ENCODE measurements around the gene IL17B.

IL17B gene, protein sequence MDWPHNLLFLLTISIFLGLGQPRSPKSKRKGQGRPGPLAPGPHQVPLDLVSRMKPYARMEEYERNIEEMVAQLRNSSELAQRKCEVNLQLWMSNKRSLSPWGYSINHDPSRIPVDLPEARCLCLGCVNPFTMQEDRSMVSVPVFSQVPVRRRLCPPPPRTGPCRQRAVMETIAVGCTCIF

DNA sequence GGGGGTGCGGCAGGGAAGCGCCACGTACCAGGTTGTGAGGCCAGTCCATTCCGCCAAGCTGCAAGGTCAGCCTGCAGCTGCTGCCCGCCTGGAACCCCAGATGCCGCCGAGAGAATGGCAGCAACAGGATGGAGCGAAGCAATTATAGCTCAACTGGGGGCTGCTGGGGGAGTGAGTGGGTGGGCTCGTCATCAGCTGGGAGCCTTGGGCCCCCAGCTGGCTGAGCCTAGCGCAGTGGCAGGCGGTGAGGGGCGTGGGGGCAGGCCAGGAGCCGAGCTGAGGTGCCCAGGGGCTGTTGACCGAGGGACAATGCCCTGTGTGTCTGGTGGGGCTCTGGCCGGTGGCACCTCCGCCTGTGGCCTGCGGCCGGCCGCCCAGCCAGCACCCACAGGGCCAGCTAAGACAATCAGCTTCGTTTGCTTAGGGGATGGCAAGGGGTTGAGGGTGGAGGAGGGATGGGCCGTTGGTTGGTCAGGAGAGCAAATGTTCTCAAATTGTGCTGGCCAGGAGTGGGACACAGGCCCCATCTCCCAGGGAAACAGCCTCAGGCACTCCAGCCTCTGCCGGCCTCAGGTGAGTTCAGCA, at the start of gene IL17B:
Gene IL17B (minus strand): TSS at position 116 of the 585 bp plus-strand sequence. CDS start 67 bp downstream, at position 49.
- Histone ChIP-seq H3K9me2 (replicated peaks; ENCODE audit: insufficient read depth, low read length) (no peaks in the 10 kb centered on the region), H3K4me1 (ENCODE audit: low read length) (no peaks in the 10 kb centered on the region), H3K9me3 (replicated peaks; ENCODE audit: insufficient read depth, low read length) (no peaks in the 10 kb centered on the region), H2AFZ (ENCODE audit: low read length) (no peak within 1 kb of the TSS), H3K27me3 (replicated peaks; ENCODE audit: insufficient read depth, low read length) (no peaks in the 10 kb centered on the region), H3K4me3 (ENCODE audit: low read length) (no peak within 1 kb of the TSS), H3K27ac (ENCODE audit: low read length) (no peak within 1 kb of the TSS), H3K36me3 (replicated peaks; ENCODE audit: insufficient read depth, low read length) (no peaks in the 10 kb centered on the region), H3K9ac (ENCODE audit: low read length) (no peak within 1 kb of the TSS), H3K79me2 (ENCODE audit: low read length) (no peaks in the 10 kb centered on the region), H4K20me1 (ENCODE audit: insufficient read depth, low read length) (no peaks in the 10 kb centered on the region), H3F3A (ENCODE audit: insufficient read depth, low read length) (no peaks in the 10 kb centered on the region), H3K4me2 (ENCODE audit: low read depth, low read length) (no peak within 1 kb of the TSS)
- TF ChIP-seq, protein P1, sequence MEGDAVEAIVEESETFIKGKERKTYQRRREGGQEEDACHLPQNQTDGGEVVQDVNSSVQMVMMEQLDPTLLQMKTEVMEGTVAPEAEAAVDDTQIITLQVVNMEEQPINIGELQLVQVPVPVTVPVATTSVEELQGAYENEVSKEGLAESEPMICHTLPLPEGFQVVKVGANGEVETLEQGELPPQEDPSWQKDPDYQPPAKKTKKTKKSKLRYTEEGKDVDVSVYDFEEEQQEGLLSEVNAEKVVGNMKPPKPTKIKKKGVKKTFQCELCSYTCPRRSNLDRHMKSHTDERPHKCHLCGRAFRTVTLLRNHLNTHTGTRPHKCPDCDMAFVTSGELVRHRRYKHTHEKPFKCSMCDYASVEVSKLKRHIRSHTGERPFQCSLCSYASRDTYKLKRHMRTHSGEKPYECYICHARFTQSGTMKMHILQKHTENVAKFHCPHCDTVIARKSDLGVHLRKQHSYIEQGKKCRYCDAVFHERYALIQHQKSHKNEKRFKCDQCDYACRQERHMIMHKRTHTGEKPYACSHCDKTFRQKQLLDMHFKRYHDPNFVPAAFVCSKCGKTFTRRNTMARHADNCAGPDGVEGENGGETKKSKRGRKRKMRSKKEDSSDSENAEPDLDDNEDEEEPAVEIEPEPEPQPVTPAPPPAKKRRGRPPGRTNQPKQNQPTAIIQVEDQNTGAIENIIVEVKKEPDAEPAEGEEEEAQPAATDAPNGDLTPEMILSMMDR (IDR thresholded peaks at IDR 0.05; ENCODE audit: low read length), result no peak
- no peak for DNase-seq

DNA sequence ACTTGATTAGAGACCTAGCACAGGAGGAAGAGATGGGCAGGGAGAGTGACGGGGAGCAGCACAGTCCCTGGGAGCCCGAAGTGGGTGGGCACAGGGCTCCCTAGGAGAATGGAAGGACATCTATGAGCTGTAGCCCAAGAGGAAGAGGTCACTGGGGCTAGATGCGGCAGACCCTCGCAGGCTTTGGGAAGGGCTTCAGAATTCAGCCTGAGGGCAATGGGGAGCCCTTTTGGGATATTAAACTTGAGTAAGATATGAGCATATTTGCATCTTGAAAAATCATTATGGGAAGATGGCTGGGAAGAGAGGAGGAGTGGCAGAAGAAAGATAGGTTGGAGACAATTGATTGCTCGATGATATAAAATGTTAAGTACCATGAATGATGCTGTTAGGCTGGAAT, 48.9 kb upstream of the IL17B start:
- Histone ChIP-seq H3F3A (ENCODE audit: insufficient read depth, low read length) (no peaks in the 10 kb centered on the region), H3K36me3 (replicated peaks; ENCODE audit: insufficient read depth, low read length) (no peaks in the 10 kb centered on the region), H3K4me1 (ENCODE audit: low read length) (no peaks in the 10 kb centered on the region)

DNA sequence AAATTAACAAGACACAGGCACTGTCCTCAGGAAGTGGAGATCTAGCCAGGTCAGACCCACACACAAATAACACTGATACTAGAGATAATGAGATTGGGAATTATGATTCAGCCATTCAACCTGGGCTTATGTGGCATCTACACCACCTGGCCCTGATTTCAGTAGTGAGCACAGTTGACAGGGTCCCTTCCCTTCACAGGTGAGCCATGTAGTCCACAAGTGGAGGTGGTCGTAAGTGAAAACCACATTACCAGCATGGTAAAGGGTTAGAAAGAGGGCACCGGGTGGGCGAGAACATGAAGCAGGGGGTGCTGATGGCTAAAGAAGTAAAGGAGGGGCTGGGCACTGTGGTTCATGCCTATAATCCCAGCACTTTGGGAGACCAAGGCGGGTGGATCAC, 48.3 kb upstream of the IL17B start:
- H3K4me1 ChIP-seq (ENCODE audit: low read length), result no peaks in the 10 kb centered on the region
- no peaks in the 10 kb centered on the region for H3F3A ChIP-seq (ENCODE audit: insufficient read depth, low read length)
- no peak overlapping the region for H2AFZ ChIP-seq (ENCODE audit: low read length)
- no peak overlapping the region for H3K9ac ChIP-seq (ENCODE audit: low read length)
- no peaks in the 10 kb centered on the region for H3K9me2 ChIP-seq (replicated peaks; ENCODE audit: insufficient read depth, low read length)
- H3K9me3 ChIP-seq (replicated peaks; ENCODE audit: insufficient read depth, low read length), result no peaks in the 10 kb centered on the region
- H3K79me2 ChIP-seq (ENCODE audit: low read length), result no peaks in the 10 kb centered on the region
- H3K4me3 ChIP-seq (ENCODE audit: low read length), result no peak overlapping the region
- H3K36me3 ChIP-seq (replicated peaks; ENCODE audit: insufficient read depth, low read length), result no peaks in the 10 kb centered on the region
- no peak for DNase-seq
- H3K27ac ChIP-seq (ENCODE audit: low read length), result no peak overlapping the region
- no peaks in the 10 kb centered on the region for H4K20me1 ChIP-seq (ENCODE audit: insufficient read depth, low read length)
- TF ChIP-seq, protein P1 (IDR thresholded peaks at IDR 0.05; ENCODE audit: low read length), result no peak
- TF ChIP-seq EZH2phosphoT487 (IDR thresholded peaks at IDR 0.05; ENCODE audit: low read length) (no peak), EZH2 (optimal IDR thresholded peaks at IDR 0.05; ENCODE audit: low read depth, low read length) (no peak)
- no peak overlapping the region for H3K4me2 ChIP-seq (ENCODE audit: low read depth, low read length)
- no peaks in the 10 kb centered on the region for H3K27me3 ChIP-seq (replicated peaks; ENCODE audit: insufficient read depth, low read length)

More for the DNA sequence above, 48.9 kb upstream of the IL17B start:
- H3K9me2 ChIP-seq (replicated peaks; ENCODE audit: insufficient read depth, low read length), result no peaks in the 10 kb centered on the region
- TF ChIP-seq EZH2phosphoT487 (IDR thresholded peaks at IDR 0.05; ENCODE audit: low read length) (no peak), EZH2 (optimal IDR thresholded peaks at IDR 0.05; ENCODE audit: low read depth, low read length) (no peak)
- TF ChIP-seq, protein P1 (IDR thresholded peaks at IDR 0.05; ENCODE audit: low read length), result no peak
- H4K20me1 ChIP-seq (ENCODE audit: insufficient read depth, low read length), result no peaks in the 10 kb centered on the region
- no peaks in the 10 kb centered on the region for H3K9me3 ChIP-seq (replicated peaks; ENCODE audit: insufficient read depth, low read length)
- no peak overlapping the region for H2AFZ ChIP-seq (ENCODE audit: low read length)
- H3K27ac ChIP-seq (ENCODE audit: low read length), result no peak overlapping the region
- H3K4me3 ChIP-seq (ENCODE audit: low read length), result no peak overlapping the region
- DNase-seq, result no peak
- H3K9ac ChIP-seq (ENCODE audit: low read length), result no peak overlapping the region
- H3K27me3 ChIP-seq (replicated peaks; ENCODE audit: insufficient read depth, low read length), result no peaks in the 10 kb centered on the region
- no peak overlapping the region for H3K4me2 ChIP-seq (ENCODE audit: low read depth, low read length)
- H3K79me2 ChIP-seq (ENCODE audit: low read length), result no peaks in the 10 kb centered on the region
